ENCODE results near the gene RTN4.

The RTN4 gene

GRCh38 chr2:54968561-54969218 is 81.6 kb downstream of the RTN4 start:
- DNase-seq, result no peak

GRCh38 chr2:54967759-54968365 is 82.4 kb downstream of the RTN4 start:
- DNase-seq, result no peak

GRCh38 chr2:54967269-54967668 is 83.0 kb downstream of the RTN4 start:
- no peak for DNase-seq

- no peak for DNase-seq
Measured at GRCh38 chr2:54966837-54967236, 83.4 kb downstream of the RTN4 start.

- no peak for DNase-seq
Measured at GRCh38 chr2:54966165-54966832, 84.0 kb downstream of the RTN4 start.

GRCh38 chr2:54965425-54965824 is 84.8 kb downstream of the RTN4 start:
- DNase-seq, result no peak

- DNase-seq, result no peak
Measured at GRCh38 chr2:54964816-54965215, 85.4 kb downstream of the RTN4 start.

- DNase-seq, result no peak
Measured at GRCh38 chr2:54964271-54964670, 86.0 kb downstream of the RTN4 start.

GRCh38 chr2:54963476-54963875 is 86.8 kb downstream of the RTN4 start:
- DNase-seq, result no peak

- DNase-seq, result no peak
Measured at GRCh38 chr2:54962935-54963440, 87.3 kb downstream of the RTN4 start.

GRCh38 chr2:54962511-54962910 is 87.7 kb downstream of the RTN4 start:
- DNase-seq, result no peak

GRCh38 chr2:54960164-54960563 is 90.1 kb downstream of the RTN4 start:
- no peak for DNase-seq

GRCh38 chr2:54958717-54959371 is 91.4 kb downstream of the RTN4 start:
- no peak for DNase-seq

- DNase-seq, result no peak
Measured at GRCh38 chr2:54957321-54957999, 92.8 kb downstream of the RTN4 start.

GRCh38 chr2:54956111-54956627 is 94.1 kb downstream of the RTN4 start:
- DNase-seq, result no peak

GRCh38 chr2:54955358-54956110 is 94.7 kb downstream of the RTN4 start:
- DNase-seq, result no peak

GRCh38 chr2:54954705-54955357 is 95.4 kb downstream of the RTN4 start:
- no peak for DNase-seq

GRCh38 chr2:54954158-54954557 is 96.1 kb downstream of the RTN4 start:
- no peak for DNase-seq

GRCh38 chr2:54952978-54953456 is 97.2 kb downstream of the RTN4 start:
- DNase-seq, result no peak

GRCh38 chr2:54952425-54952824 is 97.8 kb downstream of the RTN4 start:
- no peak for DNase-seq

GRCh38 chr2:54950811-54951210 is 99.4 kb downstream of the RTN4 start:
- DNase-seq, result no peak

Data from CD4-positive, alpha-beta T cell treated with Interleukin-4 for 4 hours (primary cell).